Measurements from ENCODE around the gene HDAC7.

Gene HDAC7

GRCh38 chr12:47819896-47820630 lies at the start of gene HDAC7:
TSS of gene HDAC7 (minus strand) at chr12:47819903. CDS start at chr12:47819785, 118 bp downstream.
- Histone ChIP-seq H3K4me3 (ENCODE audit: low read length) (peak within 1 kb of the TSS; percentile 51), H3K4me1 (ENCODE audit: control insufficient read depth, insufficient read depth, low read length) (peaks cover 65% of the 10 kb centered on the region), H3K9me3 (ENCODE audit: control insufficient read depth, low read length) (no peaks in the 10 kb centered on the region), H3K36me3 (ENCODE audit: control insufficient read depth, insufficient read depth, low read length) (no peaks in the 10 kb centered on the region), H3K9ac (ENCODE audit: low read length) (peak within 1 kb of the TSS; percentile 79), H3K27me3 (ENCODE audit: control insufficient read depth, insufficient read depth, low read length) (no peaks in the 10 kb centered on the region)

- Histone ChIP-seq H3K4me3 (ENCODE audit: low read length) (no peak overlapping the region), H3K9ac (ENCODE audit: low read length) (no peak overlapping the region), H3K36me3 (ENCODE audit: control insufficient read depth, insufficient read depth, low read length) (no peaks in the 10 kb centered on the region), H3K9me3 (ENCODE audit: control insufficient read depth, low read length) (no peaks in the 10 kb centered on the region), H3K27me3 (ENCODE audit: control insufficient read depth, insufficient read depth, low read length) (no peaks in the 10 kb centered on the region), H3K4me1 (ENCODE audit: control insufficient read depth, insufficient read depth, low read length) (peaks cover 6% of the 10 kb centered on the region)
These were observed 48.9 kb upstream of the HDAC7 start for GRCh38 chr12:47868552-47869031.

GRCh38 chr12:47868041-47868440 lies 48.3 kb upstream of the HDAC7 start:
- Histone ChIP-seq H3K9ac (ENCODE audit: low read length) (no peak overlapping the region), H3K27me3 (ENCODE audit: control insufficient read depth, insufficient read depth, low read length) (no peaks in the 10 kb centered on the region), H3K4me1 (ENCODE audit: control insufficient read depth, insufficient read depth, low read length) (peaks cover 6% of the 10 kb centered on the region), H3K9me3 (ENCODE audit: control insufficient read depth, low read length) (no peaks in the 10 kb centered on the region), H3K36me3 (ENCODE audit: control insufficient read depth, insufficient read depth, low read length) (no peaks in the 10 kb centered on the region), H3K4me3 (ENCODE audit: low read length) (no peak overlapping the region)

GRCh38 chr12:47867495-47867941 lies 47.8 kb upstream of the HDAC7 start:
- Histone ChIP-seq H3K27me3 (ENCODE audit: control insufficient read depth, insufficient read depth, low read length) (no peaks in the 10 kb centered on the region), H3K4me3 (ENCODE audit: low read length) (no peak overlapping the region), H3K9me3 (ENCODE audit: control insufficient read depth, low read length) (no peaks in the 10 kb centered on the region), H3K4me1 (ENCODE audit: control insufficient read depth, insufficient read depth, low read length) (peaks cover 6% of the 10 kb centered on the region), H3K9ac (ENCODE audit: low read length) (no peak overlapping the region), H3K36me3 (ENCODE audit: control insufficient read depth, insufficient read depth, low read length) (no peaks in the 10 kb centered on the region)

- H3K4me3 ChIP-seq (ENCODE audit: low read length) = no peak overlapping the region
- no peaks in the 10 kb centered on the region for H3K27me3 ChIP-seq (ENCODE audit: control insufficient read depth, insufficient read depth, low read length)
- no peak overlapping the region for H3K9ac ChIP-seq (ENCODE audit: low read length)
- H3K4me1 ChIP-seq (ENCODE audit: control insufficient read depth, insufficient read depth, low read length) = no peaks in the 10 kb centered on the region
- no peaks in the 10 kb centered on the region for H3K9me3 ChIP-seq (ENCODE audit: control insufficient read depth, low read length)
- peaks cover 4% of the 10 kb centered on the region for H3K36me3 ChIP-seq (ENCODE audit: control insufficient read depth, insufficient read depth, low read length)
These were observed 45.0 kb upstream of the HDAC7 start for GRCh38 chr12:47864646-47865235.

- peaks cover 4% of the 10 kb centered on the region for H3K36me3 ChIP-seq (ENCODE audit: control insufficient read depth, insufficient read depth, low read length)
- H3K9me3 ChIP-seq (ENCODE audit: control insufficient read depth, low read length) = no peaks in the 10 kb centered on the region
- no peak overlapping the region for H3K4me3 ChIP-seq (ENCODE audit: low read length)
- H3K4me1 ChIP-seq (ENCODE audit: control insufficient read depth, insufficient read depth, low read length) = peaks cover 2% of the 10 kb centered on the region
- no peaks in the 10 kb centered on the region for H3K27me3 ChIP-seq (ENCODE audit: control insufficient read depth, insufficient read depth, low read length)
- no peak overlapping the region for H3K9ac ChIP-seq (ENCODE audit: low read length)
These were observed 44.3 kb upstream of the HDAC7 start for GRCh38 chr12:47863985-47864384.

- Histone ChIP-seq H3K9ac (ENCODE audit: low read length) (no peak overlapping the region), H3K27me3 (ENCODE audit: control insufficient read depth, insufficient read depth, low read length) (no peaks in the 10 kb centered on the region), H3K36me3 (ENCODE audit: control insufficient read depth, insufficient read depth, low read length) (peaks cover 4% of the 10 kb centered on the region), H3K4me3 (ENCODE audit: low read length) (no peak overlapping the region), H3K9me3 (ENCODE audit: control insufficient read depth, low read length) (no peaks in the 10 kb centered on the region), H3K4me1 (ENCODE audit: control insufficient read depth, insufficient read depth, low read length) (peaks cover 7% of the 10 kb centered on the region)
These were observed 43.8 kb upstream of the HDAC7 start for GRCh38 chr12:47863467-47863866.

- Histone ChIP-seq H3K4me1 (ENCODE audit: control insufficient read depth, insufficient read depth, low read length) (peaks cover 9% of the 10 kb centered on the region), H3K9ac (ENCODE audit: low read length) (no peak overlapping the region), H3K27me3 (ENCODE audit: control insufficient read depth, insufficient read depth, low read length) (no peaks in the 10 kb centered on the region), H3K4me3 (ENCODE audit: low read length) (no peak overlapping the region), H3K9me3 (ENCODE audit: control insufficient read depth, low read length) (no peaks in the 10 kb centered on the region), H3K36me3 (ENCODE audit: control insufficient read depth, insufficient read depth, low read length) (peaks cover 4% of the 10 kb centered on the region)
These were observed 43.2 kb upstream of the HDAC7 start for GRCh38 chr12:47862881-47863280.

GRCh38 chr12:47862167-47862750 lies 42.6 kb upstream of the HDAC7 start:
- Histone ChIP-seq H3K27me3 (ENCODE audit: control insufficient read depth, insufficient read depth, low read length) (no peaks in the 10 kb centered on the region), H3K4me1 (ENCODE audit: control insufficient read depth, insufficient read depth, low read length) (peaks cover 9% of the 10 kb centered on the region), H3K36me3 (ENCODE audit: control insufficient read depth, insufficient read depth, low read length) (peaks cover 4% of the 10 kb centered on the region), H3K4me3 (ENCODE audit: low read length) (no peak overlapping the region), H3K9me3 (ENCODE audit: control insufficient read depth, low read length) (no peaks in the 10 kb centered on the region), H3K9ac (ENCODE audit: low read length) (no peak overlapping the region)

- Histone ChIP-seq H3K4me3 (ENCODE audit: low read length) (no peak overlapping the region), H3K36me3 (ENCODE audit: control insufficient read depth, insufficient read depth, low read length) (peaks cover 4% of the 10 kb centered on the region), H3K9me3 (ENCODE audit: control insufficient read depth, low read length) (no peaks in the 10 kb centered on the region), H3K27me3 (ENCODE audit: control insufficient read depth, insufficient read depth, low read length) (no peaks in the 10 kb centered on the region), H3K4me1 (ENCODE audit: control insufficient read depth, insufficient read depth, low read length) (peaks cover 9% of the 10 kb centered on the region), H3K9ac (ENCODE audit: low read length) (no peak overlapping the region)
These were observed 41.2 kb upstream of the HDAC7 start for GRCh38 chr12:47860873-47861272.

GRCh38 chr12:47860279-47860841 lies 40.7 kb upstream of the HDAC7 start:
- peaks cover 4% of the 10 kb centered on the region for H3K36me3 ChIP-seq (ENCODE audit: control insufficient read depth, insufficient read depth, low read length)

More at GRCh38 chr12:47860279-47860841, 40.7 kb upstream of the HDAC7 start:
- H3K9ac ChIP-seq (ENCODE audit: low read length) = no peak overlapping the region
- peaks cover 9% of the 10 kb centered on the region for H3K4me1 ChIP-seq (ENCODE audit: control insufficient read depth, insufficient read depth, low read length)
- H3K27me3 ChIP-seq (ENCODE audit: control insufficient read depth, insufficient read depth, low read length) = no peaks in the 10 kb centered on the region
- H3K4me3 ChIP-seq (ENCODE audit: low read length) = no peak overlapping the region
- H3K9me3 ChIP-seq (ENCODE audit: control insufficient read depth, low read length) = no peaks in the 10 kb centered on the region
